ENCODE measurements around the gene RBM15.

The RBM15 gene

GRCh38 chr1:110316735-110317134 is 22.4 kb upstream of the RBM15 start:
- Histone ChIP-seq H3K4ac (ENCODE audit: low read length) (no peak overlapping the region), H2BK5ac (ENCODE audit: low read length) (no peak overlapping the region), H2BK120ac (ENCODE audit: low read depth, low read length) (no peak overlapping the region), H3K27ac (replicated peaks; ENCODE audit: low read length) (no peak overlapping the region), H3K9ac (ENCODE audit: low read depth, low read length, poor library complexity) (no peak overlapping the region), H3K23ac (ENCODE audit: low read depth, low read length, poor library complexity) (no peak overlapping the region), H3K4me1 (ENCODE audit: control insufficient read depth in 2 of 2, insufficient read depth in 1 of 2, low read depth in 1 of 2, low read length in 2 of 2) (peaks cover 0 to 6% of the 10 kb centered on the region in 2 donors), H4K91ac (ENCODE audit: low read depth, low read length, poor library complexity) (no peak overlapping the region), H2AFZ (ENCODE audit: low read length) (no peak overlapping the region), H2BK15ac (ENCODE audit: low read length) (no peak overlapping the region), H3K79me1 (ENCODE audit: low read depth, low read length) (no peaks in the 10 kb centered on the region), H3K14ac (ENCODE audit: low read length) (no peak overlapping the region), H2AK5ac (ENCODE audit: low read depth, low read length) (no peak overlapping the region), H2BK12ac (ENCODE audit: low read length) (no peak overlapping the region), H4K8ac (ENCODE audit: low read depth, low read length) (no peak overlapping the region), H3K9me3 (replicated peaks in 1 of 2; ENCODE audit: control insufficient read depth in 2 of 2, insufficient read depth in 1 of 2, low read depth in 1 of 2, low read length in 2 of 2) (no peaks in the 10 kb centered on the region), H3K4me3 (ENCODE audit: low read length in 2 of 2) (no peak overlapping the region), H3K27me3 (ENCODE audit: control insufficient read depth in 3 of 3, insufficient read depth in 3 of 3, low read depth in 1 of 3, low read length in 3 of 3) (peaks cover 0 to 4% (median 0%) of the 10 kb centered on the region in 3 experiments), H3K36me3 (replicated peaks in 1 of 2; ENCODE audit: control insufficient read depth in 2 of 2, insufficient read depth in 2 of 2, low read length in 2 of 2) (no peaks in the 10 kb centered on the region), H3K4me2 (ENCODE audit: insufficient read depth, low read length, poor library complexity, severe bottlenecking) (no peak overlapping the region), H3K18ac (ENCODE audit: low read length) (no peak overlapping the region)
- WGBS, 2 donors (ENCODE audit: extremely low coverage in 2 of 2, insufficient read length in 2 of 2, insufficient replicate concordance in 1 of 2) = no CpG with 5 or more reads among the region's 2 CpGs
- no peak for DNase-seq (ENCODE audit: low spot score)

- no peaks in the 10 kb centered on the region for H3K36me3 ChIP-seq (replicated peaks in 1 of 2; ENCODE audit: control insufficient read depth in 2 of 2, insufficient read depth in 2 of 2, low read length in 2 of 2)
- peak overlapping the region; percentile 34 for H3K9ac ChIP-seq (ENCODE audit: low read depth, low read length, poor library complexity)
- no peak for DNase-seq (ENCODE audit: low spot score)
- H3K4ac ChIP-seq (ENCODE audit: low read length) = no peak overlapping the region
- no peak overlapping the region for H2AK5ac ChIP-seq (ENCODE audit: low read depth, low read length)
- H3K14ac ChIP-seq (ENCODE audit: low read length) = no peak overlapping the region
- H4K91ac ChIP-seq (ENCODE audit: low read depth, low read length, poor library complexity) = no peak overlapping the region
- no peak overlapping the region for H3K4me2 ChIP-seq (ENCODE audit: insufficient read depth, low read length, poor library complexity, severe bottlenecking)
- H3K79me1 ChIP-seq (ENCODE audit: low read depth, low read length) = no peaks in the 10 kb centered on the region
- H2BK5ac ChIP-seq (ENCODE audit: low read length) = no peak overlapping the region
- H3K18ac ChIP-seq (ENCODE audit: low read length) = no peak overlapping the region
- H3K23ac ChIP-seq (ENCODE audit: low read depth, low read length, poor library complexity) = no peak overlapping the region
- H2BK12ac ChIP-seq (ENCODE audit: low read length) = no peak overlapping the region
- no peak overlapping the region for H4K8ac ChIP-seq (ENCODE audit: low read depth, low read length)
- no peak overlapping the region for H3K4me3 ChIP-seq (ENCODE audit: low read length in 2 of 2)
- no peaks in the 10 kb centered on the region for H3K4me1 ChIP-seq (ENCODE audit: control insufficient read depth in 2 of 2, insufficient read depth in 1 of 2, low read depth in 1 of 2, low read length in 2 of 2)
- WGBS, 2 donors (ENCODE audit: extremely low coverage in 2 of 2, insufficient read length in 2 of 2, insufficient replicate concordance in 1 of 2) = no CpG with 5 or more reads among the region's 4 CpGs
- peaks cover 0 to 4% (median 0%) of the 10 kb centered on the region in 3 experiments for H3K27me3 ChIP-seq (ENCODE audit: control insufficient read depth in 3 of 3, insufficient read depth in 3 of 3, low read depth in 1 of 3, low read length in 3 of 3)
- no peak overlapping the region for H3K27ac ChIP-seq (replicated peaks; ENCODE audit: low read length)
- H2BK15ac ChIP-seq (ENCODE audit: low read length) = no peak overlapping the region
- H2AFZ ChIP-seq (ENCODE audit: low read length) = no peak overlapping the region
- no peak overlapping the region for H2BK120ac ChIP-seq (ENCODE audit: low read depth, low read length)
- no peaks in the 10 kb centered on the region for H3K9me3 ChIP-seq (replicated peaks in 1 of 2; ENCODE audit: control insufficient read depth in 2 of 2, insufficient read depth in 1 of 2, low read depth in 1 of 2, low read length in 2 of 2)
These were observed 21.1 kb upstream of the RBM15 start for GRCh38 chr1:110318046-110318445.

- H3K27ac ChIP-seq (replicated peaks; ENCODE audit: low read length) = no peak overlapping the region
- H2BK15ac ChIP-seq (ENCODE audit: low read length) = no peak overlapping the region
- no peak overlapping the region for H2AK5ac ChIP-seq (ENCODE audit: low read depth, low read length)
These were observed 19.6 kb upstream of the RBM15 start for GRCh38 chr1:110319332-110320167.

GRCh38 chr1:110320168-110320518 is 19.0 kb upstream of the RBM15 start:
- Histone ChIP-seq H3K9ac (ENCODE audit: low read depth, low read length, poor library complexity) (no peak overlapping the region), H3K4ac (ENCODE audit: low read length) (no peak overlapping the region), H3K14ac (ENCODE audit: low read length) (no peak overlapping the region), H3K27ac (replicated peaks; ENCODE audit: low read length) (no peak overlapping the region), H2BK5ac (ENCODE audit: low read length) (no peak overlapping the region), H4K8ac (ENCODE audit: low read depth, low read length) (no peak overlapping the region), H3K27me3 (ENCODE audit: control insufficient read depth in 3 of 3, insufficient read depth in 3 of 3, low read depth in 1 of 3, low read length in 3 of 3) (peaks cover 0 to 4% (median 0%) of the 10 kb centered on the region in 3 experiments), H3K23ac (ENCODE audit: low read depth, low read length, poor library complexity) (no peak overlapping the region), H2BK15ac (ENCODE audit: low read length) (no peak overlapping the region), H3K79me1 (ENCODE audit: low read depth, low read length) (no peaks in the 10 kb centered on the region), H2BK12ac (ENCODE audit: low read length) (no peak overlapping the region), H2AK5ac (ENCODE audit: low read depth, low read length) (no peak overlapping the region), H3K4me3 (ENCODE audit: low read length in 2 of 2) (no peak overlapping the region), H3K9me3 (replicated peaks in 1 of 2; ENCODE audit: control insufficient read depth in 2 of 2, insufficient read depth in 1 of 2, low read depth in 1 of 2, low read length in 2 of 2) (no peaks in the 10 kb centered on the region), H2BK120ac (ENCODE audit: low read depth, low read length) (no peak overlapping the region), H3K4me2 (ENCODE audit: insufficient read depth, low read length, poor library complexity, severe bottlenecking) (no peak overlapping the region), H3K36me3 (replicated peaks in 1 of 2; ENCODE audit: control insufficient read depth in 2 of 2, insufficient read depth in 2 of 2, low read length in 2 of 2) (no peaks in the 10 kb centered on the region), H2AFZ (ENCODE audit: low read length) (no peak overlapping the region), H3K4me1 (ENCODE audit: control insufficient read depth in 2 of 2, insufficient read depth in 1 of 2, low read depth in 1 of 2, low read length in 2 of 2) (no peaks in the 10 kb centered on the region), H4K91ac (ENCODE audit: low read depth, low read length, poor library complexity) (no peak overlapping the region), H3K18ac (ENCODE audit: low read length) (no peak overlapping the region)
- DNase-seq (ENCODE audit: low spot score) = no peak
- no CpG with 5 or more reads among the region's 1 CpG for WGBS, 2 donors (ENCODE audit: extremely low coverage in 2 of 2, insufficient read length in 2 of 2, insufficient replicate concordance in 1 of 2)

More at GRCh38 chr1:110319332-110320167, 19.6 kb upstream of the RBM15 start:
- no peak overlapping the region for H4K8ac ChIP-seq (ENCODE audit: low read depth, low read length)
- DNase-seq (ENCODE audit: low spot score) = no peak
- H4K91ac ChIP-seq (ENCODE audit: low read depth, low read length, poor library complexity) = no peak overlapping the region
- no peaks in the 10 kb centered on the region for H3K9me3 ChIP-seq (replicated peaks in 1 of 2; ENCODE audit: control insufficient read depth in 2 of 2, insufficient read depth in 1 of 2, low read depth in 1 of 2, low read length in 2 of 2)
- no peak overlapping the region for H3K4me2 ChIP-seq (ENCODE audit: insufficient read depth, low read length, poor library complexity, severe bottlenecking)
- no peak overlapping the region for H3K18ac ChIP-seq (ENCODE audit: low read length)
- H3K14ac ChIP-seq (ENCODE audit: low read length) = no peak overlapping the region
- no peaks in the 10 kb centered on the region for H3K79me1 ChIP-seq (ENCODE audit: low read depth, low read length)
- H3K9ac ChIP-seq (ENCODE audit: low read depth, low read length, poor library complexity) = no peak overlapping the region
- no peak overlapping the region for H3K23ac ChIP-seq (ENCODE audit: low read depth, low read length, poor library complexity)
- H3K4me3 ChIP-seq (ENCODE audit: low read length in 2 of 2) = no peak overlapping the region
- no peak overlapping the region for H2BK120ac ChIP-seq (ENCODE audit: low read depth, low read length)
- H2BK12ac ChIP-seq (ENCODE audit: low read length) = no peak overlapping the region
- WGBS, 2 donors (ENCODE audit: extremely low coverage in 2 of 2, insufficient read length in 2 of 2, insufficient replicate concordance in 1 of 2) = no CpG with 5 or more reads among the region's 4 CpGs
- no peak overlapping the region for H2BK5ac ChIP-seq (ENCODE audit: low read length)
- H3K4ac ChIP-seq (ENCODE audit: low read length) = no peak overlapping the region
- H3K27me3 ChIP-seq (ENCODE audit: control insufficient read depth in 3 of 3, insufficient read depth in 3 of 3, low read depth in 1 of 3, low read length in 3 of 3) = peaks cover 0 to 4% (median 0%) of the 10 kb centered on the region in 3 experiments
- no peaks in the 10 kb centered on the region for H3K36me3 ChIP-seq (replicated peaks in 1 of 2; ENCODE audit: control insufficient read depth in 2 of 2, insufficient read depth in 2 of 2, low read length in 2 of 2)
- no peaks in the 10 kb centered on the region for H3K4me1 ChIP-seq (ENCODE audit: control insufficient read depth in 2 of 2, insufficient read depth in 1 of 2, low read depth in 1 of 2, low read length in 2 of 2)
- H2AFZ ChIP-seq (ENCODE audit: low read length) = no peak overlapping the region
